Thoracic aorta (tissue), 2 donors: ENCODE measurements around the gene KRT17. TPM values are rescaled to one million over a fixed set of nuclear protein-coding genes. Genes with fewer than 3 reads are reported as not detected.
"Not testable (repeated sequence)": the region's sequence is repeated elsewhere in the genome, so short reads cannot be mapped to it uniquely, and the experiment has no call there.

Source experiments
- ATAC-seq: fragments of 150-250 bp; one replicate; pipeline ENCODE4 v1.8.0; 2017; ENCODE audit warnings: low read depth; ENCODE audit not compliant: insufficient number of reproducible peaks, low FRiP score
- DNase-seq: peaks from one replicate; pipeline ENCODE4 v3.0.0-alpha.2; 2020; ENCODE audit warnings: low spot score
- H3K27ac ChIP-seq, 2 donors: fragments of 200-600 bp; sonication (generic); 1 replicate in 1 of 2; 2 replicates in 1 of 2; pipeline ENCODE4 v1.5.1; 2016; ENCODE audit warnings: mild to moderate bottlenecking in 2 of 2, moderate library complexity in 2 of 2
- H3K27me3 ChIP-seq: fragments of 200-600 bp; sonication (generic); replicated peaks from 2 replicates; pipeline ENCODE4 v1.6.0; 2016; ENCODE audit warnings: mild to moderate bottlenecking; ENCODE audit not compliant: insufficient read depth
- H3K36me3 ChIP-seq: fragments of 200-600 bp; sonication (generic); one replicate; pipeline ENCODE4 v1.5.1; 2016
- H3K4me1 ChIP-seq, 2 donors: fragments of 200-600 bp; sonication (generic); 1 replicate in 1 of 2; 2 replicates in 1 of 2; pipeline versions ENCODE4 v1.5.1 to v1.6.0; 2016; ENCODE audit warnings: low read depth in 2 of 2, mild to moderate bottlenecking in 1 of 2; ENCODE audit not compliant: control insufficient read depth in 1 of 2
- H3K4me3 ChIP-seq: fragments of 200-600 bp; sonication (generic); 2 replicates; pipeline ENCODE4 v1.5.1; 2016; ENCODE audit warnings: mild to moderate bottlenecking
- H3K9me3 ChIP-seq: fragments of 200-600 bp; sonication (generic); 2 replicates; pipeline ENCODE4 v1.5.1; 2016
- total RNA-seq, 2 donors: library from RNA; depleted of rRNA; stranded (reverse); fragments of >200 nt; gene quantifications; one replicate each; pipeline versions ENCODE4 v1.1.0 to v1.2.3, GENCODE V29; 2016
- TF ChIP-seq, protein P1 (sequence below): fragments of 200-600 bp; sonication (generic); IDR thresholded peaks from one replicate; pipeline ENCODE4 v1.5.1; 2019; ENCODE audit warnings: antibody characterized with exemption

The KRT17 gene
- total RNA-seq, 2 donors from 2014 or later = 74.7 to 87.1 TPM

GRCh38 chr17:41631898-41632285 lies 7.5 kb upstream of the KRT17 start:
- Histone ChIP-seq H3K27ac (no peak overlapping the region), H3K4me3 (no peak overlapping the region), H3K9me3 (no peaks in the 10 kb centered on the region), H3K4me1 (peaks cover 0 to 12% of the 10 kb centered on the region in 2 donors), H3K27me3 (no peaks in the 10 kb centered on the region), H3K36me3 (no peaks in the 10 kb centered on the region)
- DNase-seq (no peak), ATAC-seq (no peak)
- TF ChIP-seq, protein P1, sequence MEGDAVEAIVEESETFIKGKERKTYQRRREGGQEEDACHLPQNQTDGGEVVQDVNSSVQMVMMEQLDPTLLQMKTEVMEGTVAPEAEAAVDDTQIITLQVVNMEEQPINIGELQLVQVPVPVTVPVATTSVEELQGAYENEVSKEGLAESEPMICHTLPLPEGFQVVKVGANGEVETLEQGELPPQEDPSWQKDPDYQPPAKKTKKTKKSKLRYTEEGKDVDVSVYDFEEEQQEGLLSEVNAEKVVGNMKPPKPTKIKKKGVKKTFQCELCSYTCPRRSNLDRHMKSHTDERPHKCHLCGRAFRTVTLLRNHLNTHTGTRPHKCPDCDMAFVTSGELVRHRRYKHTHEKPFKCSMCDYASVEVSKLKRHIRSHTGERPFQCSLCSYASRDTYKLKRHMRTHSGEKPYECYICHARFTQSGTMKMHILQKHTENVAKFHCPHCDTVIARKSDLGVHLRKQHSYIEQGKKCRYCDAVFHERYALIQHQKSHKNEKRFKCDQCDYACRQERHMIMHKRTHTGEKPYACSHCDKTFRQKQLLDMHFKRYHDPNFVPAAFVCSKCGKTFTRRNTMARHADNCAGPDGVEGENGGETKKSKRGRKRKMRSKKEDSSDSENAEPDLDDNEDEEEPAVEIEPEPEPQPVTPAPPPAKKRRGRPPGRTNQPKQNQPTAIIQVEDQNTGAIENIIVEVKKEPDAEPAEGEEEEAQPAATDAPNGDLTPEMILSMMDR = no peak

GRCh38 chr17:41631025-41631897 lies 6.9 kb upstream of the KRT17 start:
- DNase-seq (no peak), ATAC-seq (no peak)
- Histone ChIP-seq H3K9me3 (no peaks in the 10 kb centered on the region), H3K27me3 (no peaks in the 10 kb centered on the region), H3K27ac (no peak overlapping the region), H3K4me1 (peaks cover 0 to 12% of the 10 kb centered on the region in 2 donors), H3K4me3 (no peak overlapping the region), H3K36me3 (no peaks in the 10 kb centered on the region)
- TF ChIP-seq, protein P1 = no peak

DNA sequence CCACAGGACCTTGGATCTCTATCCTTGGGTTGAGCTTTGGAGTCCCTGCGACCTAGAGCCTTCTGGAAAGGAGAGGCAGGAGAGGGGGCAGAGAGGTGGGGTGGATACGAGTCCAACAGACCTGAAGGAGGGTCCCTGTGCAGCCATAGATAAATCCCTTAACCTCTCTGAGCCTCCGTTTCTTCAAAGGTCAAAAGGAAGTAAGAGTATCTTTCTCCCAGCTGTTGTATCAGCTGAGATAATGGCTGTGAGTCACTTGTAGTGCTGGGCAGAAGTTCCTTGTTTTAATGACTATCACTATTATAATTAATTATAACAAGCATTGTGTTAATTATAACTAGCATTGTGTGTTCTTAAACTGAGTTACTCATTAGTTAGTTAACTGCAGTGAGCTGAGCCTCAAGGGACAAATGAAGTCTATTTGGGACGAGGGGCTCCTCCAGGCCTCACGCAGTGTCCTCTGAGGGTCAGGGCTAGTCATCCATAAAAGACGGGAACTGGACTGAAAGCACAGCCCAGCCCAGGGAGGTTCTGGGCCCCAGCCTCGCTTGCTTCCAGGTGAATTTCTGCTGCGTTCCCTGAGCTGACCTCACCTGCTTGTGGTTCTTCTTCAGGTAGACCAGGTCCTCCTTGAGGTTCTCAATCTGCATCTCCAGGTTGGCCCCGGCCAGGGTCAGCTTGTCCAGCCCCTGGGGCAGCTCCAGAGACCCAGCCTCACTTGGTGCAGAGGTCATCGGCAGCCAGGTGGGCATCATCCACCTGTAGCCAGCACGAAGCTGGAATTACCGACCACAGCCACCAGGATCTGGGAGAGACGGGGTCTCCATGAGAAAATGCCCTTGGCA lies 5.7 kb upstream of the KRT17 start:
- Histone ChIP-seq H3K27ac (no peak overlapping the region), H3K4me1 (peaks cover 0 to 5% of the 10 kb centered on the region in 2 donors), H3K27me3 (no peaks in the 10 kb centered on the region), H3K4me3 (no peak overlapping the region), H3K9me3 (no peaks in the 10 kb centered on the region), H3K36me3 (no peaks in the 10 kb centered on the region)
- no peak for ATAC-seq
- DNase-seq = no peak
- TF ChIP-seq, protein P1 = no peak

- no peaks in the 10 kb centered on the region for H3K4me1 ChIP-seq
- TF ChIP-seq, protein P1 = no peak
- no peaks in the 10 kb centered on the region for H3K36me3 ChIP-seq
- H3K27me3 ChIP-seq = no peaks in the 10 kb centered on the region
- DNase-seq = no peak
- no peak overlapping the region for H3K27ac ChIP-seq
- H3K9me3 ChIP-seq = no peaks in the 10 kb centered on the region
- ATAC-seq = no peak
- no peak overlapping the region for H3K4me3 ChIP-seq
Observed at GRCh38 chr17:41629316-41629715, 4.9 kb upstream of the KRT17 start.

DNA sequence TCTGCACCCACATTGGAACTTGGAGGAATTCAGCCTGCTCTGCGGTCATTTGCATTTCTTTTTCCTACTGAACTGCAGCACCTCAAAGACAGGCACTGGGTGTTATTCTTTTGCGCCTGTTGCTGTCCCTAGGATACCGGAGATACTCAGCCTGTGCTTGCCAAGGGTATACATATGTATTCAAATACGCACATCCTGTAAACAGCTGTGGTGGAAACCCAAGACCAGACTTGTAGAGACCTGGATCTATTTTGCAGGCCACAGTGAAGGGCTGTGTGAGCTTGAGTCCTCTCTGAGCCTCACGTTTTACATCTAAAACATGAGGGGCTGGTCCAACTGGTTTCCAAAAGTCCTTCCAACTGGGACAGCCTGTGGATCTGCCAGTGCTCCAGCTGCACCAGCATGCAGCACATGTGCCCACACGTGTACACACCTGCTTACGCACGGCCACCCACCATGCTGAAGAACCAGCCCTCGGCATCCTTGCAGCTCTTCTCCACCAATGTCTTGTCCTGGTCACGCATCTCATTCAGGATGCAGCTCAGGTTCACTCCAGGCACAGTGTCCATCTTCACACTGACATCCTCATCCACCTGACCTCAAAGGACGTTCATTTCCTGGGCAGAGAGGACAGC lies 4.4 kb upstream of the KRT17 start:
- not testable (repeated sequence) for H3K4me3 ChIP-seq, H3K9me3 ChIP-seq, DNase-seq, H3K27me3 ChIP-seq, H3K27ac ChIP-seq, ATAC-seq, H3K4me1 ChIP-seq, H3K36me3 ChIP-seq

DNA sequence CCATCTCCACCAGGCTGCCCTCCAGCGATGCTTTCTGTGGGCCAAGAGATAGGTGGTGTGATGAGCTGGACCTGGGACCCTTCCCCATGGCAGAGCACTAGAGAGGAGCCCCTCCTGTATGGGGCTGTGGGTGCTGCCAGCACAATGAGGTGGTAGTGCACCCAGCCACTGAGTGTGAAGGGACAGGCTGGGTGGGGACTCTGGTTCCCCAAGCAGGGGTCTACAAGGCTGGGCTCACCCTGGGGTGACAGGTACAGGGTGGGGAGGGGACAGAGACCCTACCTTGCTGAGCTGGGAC lies 3.6 kb upstream of the KRT17 start:
- DNase-seq, H3K27ac ChIP-seq, ATAC-seq, H3K27me3 ChIP-seq, H3K9me3 ChIP-seq, H3K4me3 ChIP-seq, H3K4me1 ChIP-seq, H3K36me3 ChIP-seq: not testable (repeated sequence)
